DMS79 treated with DMSO at 0.1 percent for 48 hours (cell line): ENCODE data around the gene TUT4.
A peak's percentile ranks its signal among the peaks of the same experiment; 100 is the strongest.

Experiments used
- DNase-seq: peaks from one replicate; lab custom pipeline; 2025; lab: John Stamatoyannopoulos, UW

Gene TUT4

GRCh38 chr1:52403566-52404115 is 149.3 kb downstream of the TUT4 start:
- DNase-seq: peak; percentile 44

GRCh38 chr1:52402860-52403240 is 150.0 kb downstream of the TUT4 start:
- no peak for DNase-seq

GRCh38 chr1:52400131-52400530 is 152.8 kb downstream of the TUT4 start:
- DNase-seq: no peak

GRCh38 chr1:52399629-52400028 is 153.3 kb downstream of the TUT4 start:
- no peak for DNase-seq

- no peak for DNase-seq
Observed at GRCh38 chr1:52393174-52393573, 159.7 kb downstream of the TUT4 start.

- DNase-seq: no peak
Observed at GRCh38 chr1:52386458-52386857, 166.4 kb downstream of the TUT4 start.

GRCh38 chr1:52385376-52385775 is 167.5 kb downstream of the TUT4 start:
- DNase-seq: no peak
